ENCODE results near the gene NAE1. TPM values are rescaled to one million over a fixed set of nuclear protein-coding genes. Genes with fewer than 3 reads are reported as not detected.

Gene NAE1
- total RNA-seq, 1 experiment from 2014 or later: 65.7 TPM

GRCh38 chr16:66810391-66810790 is 20.4 kb downstream of the NAE1 start:
- Mint-ChIP-seq H3K4me1 (ENCODE audit: insufficient read depth, unreplicated experiment) (no peaks in the 10 kb centered on the region), H3K27me3 (ENCODE audit: insufficient read depth, unreplicated experiment) (no peaks in the 10 kb centered on the region), H3K9me3 (ENCODE audit: unreplicated experiment) (no peaks in the 10 kb centered on the region), H3K36me3 (ENCODE audit: insufficient read depth, unreplicated experiment) (peaks cover 97% of the 10 kb centered on the region), H3K27ac (ENCODE audit: low read depth, unreplicated experiment) (no peak overlapping the region), H3K4me3 (ENCODE audit: unreplicated experiment) (no peak overlapping the region)
- CTCF ChIA-PET: interaction anchor here (0.5 to 2.7 kb wide), 7 partner anchors 20 to 248 kb away, joined by 3 to 13 read pairs (median 3); partner anchors contain the start of gene NAE1
- POLR2A ChIA-PET: interaction anchor here (0.7 to 1.9 kb wide), 3 partner anchors 8 to 20 kb away, joined by 3 to 5 read pairs (median 3); partner anchors contain the start of gene NAE1
- BruUV-seq (replicated peaks): no TSS peak
- no peak for TF ChIP-seq CTCF (IDR thresholded peaks at IDR 0.05; ENCODE audit: unreplicated experiment)
- DNase-seq (ENCODE audit: unreplicated experiment): peak; percentile 14
- intact Hi-C loops (cut with micrococcal nuclease): no loop called here

GRCh38 chr16:66809765-66810164 is 21.0 kb downstream of the NAE1 start:
- ChIA-PET POLR2A (interaction anchor here (1.0 to 1.9 kb wide), 2 partner anchors 19 to 21 kb away, joined by 3 to 5 read pairs; partner anchors contain the start of gene NAE1), CTCF (interaction anchor here (0.9 to 2.7 kb wide), 4 partner anchors 21 to 82 kb away, joined by 3 to 13 read pairs (median 4); partner anchors contain the start of gene NAE1)
- intact Hi-C loops (cut with micrococcal nuclease): no loop called here
- BruUV-seq (replicated peaks): TSS peak; percentile 15
- no peaks in the 10 kb centered on the region for H3K9me3 Mint-ChIP-seq (ENCODE audit: unreplicated experiment)
- no peaks in the 10 kb centered on the region for H3K4me1 Mint-ChIP-seq (ENCODE audit: insufficient read depth, unreplicated experiment)
- H3K27me3 Mint-ChIP-seq (ENCODE audit: insufficient read depth, unreplicated experiment): no peaks in the 10 kb centered on the region
- peaks cover 96% of the 10 kb centered on the region for H3K36me3 Mint-ChIP-seq (ENCODE audit: insufficient read depth, unreplicated experiment)
- no peak overlapping the region for H3K4me3 Mint-ChIP-seq (ENCODE audit: unreplicated experiment)
- H3K27ac Mint-ChIP-seq (ENCODE audit: low read depth, unreplicated experiment): no peak overlapping the region
- no peak for DNase-seq (ENCODE audit: unreplicated experiment)
- TF ChIP-seq CTCF (IDR thresholded peaks at IDR 0.05; ENCODE audit: unreplicated experiment): no peak

GRCh38 chr16:66802159-66802558 is 28.6 kb downstream of the NAE1 start:
- Mint-ChIP-seq H3K36me3 (ENCODE audit: insufficient read depth, unreplicated experiment) (peaks cover 52% of the 10 kb centered on the region), H3K4me1 (ENCODE audit: insufficient read depth, unreplicated experiment) (no peaks in the 10 kb centered on the region), H3K27ac (ENCODE audit: low read depth, unreplicated experiment) (no peak overlapping the region), H3K9me3 (ENCODE audit: unreplicated experiment) (no peaks in the 10 kb centered on the region), H3K4me3 (ENCODE audit: unreplicated experiment) (no peak overlapping the region), H3K27me3 (ENCODE audit: insufficient read depth, unreplicated experiment) (no peaks in the 10 kb centered on the region)
- CTCF ChIA-PET: no interaction called here
- no peak for TF ChIP-seq CTCF (IDR thresholded peaks at IDR 0.05; ENCODE audit: unreplicated experiment)
- no TSS peak for BruUV-seq (replicated peaks)
- no peak for DNase-seq (ENCODE audit: unreplicated experiment)
- intact Hi-C loops (cut with micrococcal nuclease): no loop called here
- POLR2A ChIA-PET: interaction anchor here (1.3 kb wide), 1 partner anchor 9 kb away, joined by 4 read pairs; no protein-coding TSS in a partner anchor

GRCh38 chr16:66801320-66802105 is 29.3 kb downstream of the NAE1 start, which contains the start of gene TERB1:
TERB1 (minus strand) TSS chr16:66801584; CDS start chr16:66796798, 4,786 bp downstream.
- intact Hi-C loops (cut with micrococcal nuclease): no loop called here
- no peaks in the 10 kb centered on the region for H3K4me1 Mint-ChIP-seq (ENCODE audit: insufficient read depth, unreplicated experiment)
- H3K36me3 Mint-ChIP-seq (ENCODE audit: insufficient read depth, unreplicated experiment): peaks cover 46% of the 10 kb centered on the region
- H3K27ac Mint-ChIP-seq (ENCODE audit: low read depth, unreplicated experiment): no peak within 1 kb of the TSS
- ChIA-PET CTCF (interaction anchor here (0.6 kb wide), 1 partner anchor 372 kb away, joined by 6 read pairs; no protein-coding TSS in a partner anchor), POLR2A (no interaction called here)
- no peak for DNase-seq (ENCODE audit: unreplicated experiment)
- TF ChIP-seq CTCF (IDR thresholded peaks at IDR 0.05; ENCODE audit: unreplicated experiment): no peak
- no peaks in the 10 kb centered on the region for H3K27me3 Mint-ChIP-seq (ENCODE audit: insufficient read depth, unreplicated experiment)
- H3K9me3 Mint-ChIP-seq (ENCODE audit: unreplicated experiment): no peaks in the 10 kb centered on the region
- no TSS peak for BruUV-seq (replicated peaks)
- H3K4me3 Mint-ChIP-seq (ENCODE audit: unreplicated experiment): no peak within 1 kb of the TSS

Measured in MCF 10A (cell line).